HG03432 (cell line): Measurements from ENCODE around the gene AQP9.

Experiments used
- ATAC-seq: cut with Tn5 transposase; IDR thresholded peaks from one replicate; pipeline ENCODE4 v1.9.1; 2021; ENCODE audit warnings: mild to moderate bottlenecking, moderate library complexity; ENCODE audit not compliant: unreplicated experiment

The AQP9 gene

GRCh38 chr15:58221591-58222241, 83.5 kb downstream of the AQP9 start:
- ATAC-seq, result no peak

DNA sequence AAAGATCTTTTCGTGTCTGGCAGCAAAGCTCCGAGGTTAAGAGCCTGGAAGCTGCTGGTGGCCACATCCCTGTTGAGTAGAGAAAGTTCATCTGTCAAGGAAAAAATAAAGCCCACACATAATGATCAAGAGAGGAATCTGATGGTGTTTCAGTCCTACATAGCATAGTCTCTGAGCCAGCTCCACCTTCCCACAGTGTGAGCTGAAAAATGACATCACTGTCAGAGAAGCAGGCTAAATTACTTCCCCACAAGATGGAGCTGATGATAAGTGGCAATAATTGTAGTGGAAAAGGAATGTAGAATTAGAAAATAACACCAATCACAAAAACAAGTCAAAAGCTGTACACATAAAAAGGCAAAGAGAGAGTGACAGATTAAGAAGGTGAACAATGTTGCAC, 84.5 kb downstream of the AQP9 start:
- ATAC-seq, result no peak

- no peak for ATAC-seq
Observed at GRCh38 chr15:58223432-58223831, 85.3 kb downstream of the AQP9 start.

GRCh38 chr15:58224068-58224467, 85.9 kb downstream of the AQP9 start:
- ATAC-seq, result no peak

GRCh38 chr15:58227706-58228543, 89.7 kb downstream of the AQP9 start:
- no peak for ATAC-seq

DNA sequence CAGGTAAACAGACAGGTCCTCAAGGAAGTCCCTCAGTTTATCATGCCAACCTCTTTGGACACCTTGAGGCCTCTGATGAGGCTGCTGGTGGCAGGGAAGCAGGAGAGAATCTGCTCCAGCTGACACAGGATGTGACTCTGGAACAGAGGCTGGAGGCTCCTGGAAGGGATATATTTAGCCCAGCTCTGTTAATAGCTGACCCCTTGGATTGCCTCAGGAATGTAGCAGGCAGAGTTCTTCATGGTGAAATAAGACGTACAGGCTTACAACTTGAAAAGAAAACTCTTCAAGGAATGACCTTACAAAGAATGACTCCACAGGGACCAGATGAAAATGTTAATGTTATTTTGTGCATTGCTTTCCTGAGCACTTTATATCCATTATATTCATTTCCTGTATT, 90.5 kb downstream of the AQP9 start:
- ATAC-seq, result no peak

GRCh38 chr15:58229297-58229768, 91.2 kb downstream of the AQP9 start:
- ATAC-seq, result no peak

- no peak for ATAC-seq
Observed at GRCh38 chr15:58232281-58233065, 94.3 kb downstream of the AQP9 start.

DNA sequence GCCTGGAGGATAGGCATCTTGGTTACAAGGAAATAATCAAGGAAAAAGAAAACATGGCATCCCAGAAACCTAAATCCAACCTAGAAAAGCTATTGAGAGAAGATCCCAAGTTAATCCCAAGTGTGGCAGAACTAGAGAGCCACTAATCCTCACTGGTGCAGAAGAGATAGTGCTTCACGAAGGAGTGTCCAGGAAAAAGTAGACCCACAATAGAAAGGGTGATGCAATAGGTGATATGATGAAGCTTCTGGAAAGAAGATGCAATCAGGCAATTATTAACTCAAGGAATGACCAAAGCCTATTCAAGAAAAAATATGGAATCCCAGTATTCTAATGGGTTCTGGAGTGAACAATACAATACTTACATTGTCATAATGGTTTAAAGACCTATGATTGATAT, 95.2 kb downstream of the AQP9 start:
- ATAC-seq, result no peak
